ENCODE results near the gene YTHDC1.

- no peak for TF ChIP-seq CTCF (IDR thresholded peaks at IDR 0.05; ENCODE audit: insufficient read depth, low read length)
- TF ChIP-seq REST (IDR thresholded peaks at IDR 0.05; ENCODE audit: insufficient replicate concordance, low read depth): no peak
- no peak for TF ChIP-seq GABPA (IDR thresholded peaks at IDR 0.05; ENCODE audit: low read depth)
Observed at GRCh38 chr4:68344049-68344448, 5.8 kb downstream of the YTHDC1 start.
